NCI-H2029 treated with DMSO at 0.1 percent for 48 hours (cell line): ENCODE data around the gene AOAH.

Experiments used
- DNase-seq: peaks from one replicate; lab custom pipeline; 2025; lab: John Stamatoyannopoulos, UW

The AOAH gene

DNA sequence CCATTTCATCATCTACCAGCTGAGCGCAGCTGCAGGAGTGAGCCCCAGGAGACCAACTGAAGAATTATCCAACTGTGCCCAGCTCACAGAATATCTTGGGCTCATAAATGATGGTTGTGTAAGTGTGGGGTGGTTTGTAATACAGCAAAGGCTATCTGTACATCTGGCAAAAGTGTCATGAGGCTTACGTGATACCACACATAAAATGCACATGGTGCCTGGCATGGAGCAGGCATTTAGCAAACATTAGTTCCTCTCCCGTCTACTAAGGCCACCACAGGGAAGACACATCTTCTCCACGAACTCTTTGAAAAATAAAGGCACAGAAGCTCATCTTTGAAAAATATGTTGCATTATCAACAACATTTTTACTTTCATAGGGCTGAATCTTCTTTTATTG, 32.3 kb downstream of the AOAH start:
- DNase-seq: no peak

DNA sequence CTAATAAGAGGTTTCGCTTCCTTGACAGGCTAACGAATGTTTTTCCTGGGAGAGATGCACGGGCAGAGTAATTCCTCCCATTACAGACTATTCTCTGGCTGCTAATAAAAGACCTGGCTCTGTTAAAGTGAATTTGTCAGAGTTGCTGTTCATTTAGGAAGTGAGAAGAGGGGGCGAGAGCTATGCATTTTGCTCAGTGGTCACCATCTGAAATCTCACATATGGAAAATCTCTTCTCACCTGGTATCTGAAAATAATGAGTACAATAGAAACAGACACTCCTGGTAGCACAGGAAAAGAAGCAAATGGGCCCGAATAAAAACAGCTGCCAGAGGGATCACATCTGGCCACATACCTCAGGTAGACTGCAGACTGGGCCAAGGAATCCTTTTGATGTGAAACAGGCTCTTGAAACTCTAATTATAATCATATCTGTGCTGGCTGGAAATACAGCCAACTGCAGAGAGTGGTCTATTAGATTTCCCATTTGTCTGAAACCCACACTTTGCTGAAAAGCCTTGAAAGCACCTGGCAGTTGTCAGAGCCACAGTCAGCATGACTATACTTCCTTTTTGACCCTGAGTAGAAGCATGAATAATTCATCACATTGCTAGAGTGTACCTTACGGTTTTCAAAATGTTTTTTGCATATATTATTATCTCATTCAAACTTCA, 33.6 kb downstream of the AOAH start:
- DNase-seq: no peak

DNA sequence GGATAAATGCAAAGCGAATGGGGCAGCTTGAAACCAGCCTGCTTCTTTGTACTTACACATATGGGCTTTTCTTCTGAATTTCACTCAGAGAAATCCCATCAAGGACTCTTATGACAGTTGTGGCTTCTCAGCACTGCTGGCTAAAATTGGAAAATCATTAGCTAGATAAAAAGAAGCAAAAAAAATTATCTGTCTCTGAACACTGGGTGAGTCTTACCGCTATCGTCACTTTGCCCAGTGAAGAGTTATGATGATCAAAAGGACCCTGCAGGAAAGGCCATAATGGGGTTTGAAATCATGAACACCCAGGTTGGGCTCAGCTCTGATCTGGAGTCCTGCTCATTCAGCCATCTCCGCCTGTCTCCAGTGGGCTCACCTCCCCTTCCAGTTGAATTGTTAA, 34.3 kb downstream of the AOAH start:
- DNase-seq: no peak

DNA sequence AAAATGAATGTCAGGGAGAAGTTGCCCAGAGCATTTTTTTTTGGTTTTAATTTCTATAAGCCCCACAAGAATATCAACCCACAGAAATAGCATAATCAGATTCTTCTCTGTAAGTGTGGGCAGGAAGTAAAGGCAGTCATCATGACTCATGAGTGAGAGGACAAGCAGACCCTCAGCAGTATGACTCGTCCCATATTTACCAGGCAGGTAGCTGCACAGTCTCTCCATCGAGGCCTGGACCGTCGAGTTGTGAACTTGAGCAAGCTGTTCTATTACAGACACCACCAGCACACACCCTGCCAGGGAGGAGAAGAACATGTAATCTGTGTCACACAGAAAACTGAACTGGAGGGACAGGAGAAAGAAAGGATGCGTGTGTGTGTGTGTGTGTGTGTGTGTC, 37.8 kb downstream of the AOAH start:
- DNase-seq: no peak

DNA sequence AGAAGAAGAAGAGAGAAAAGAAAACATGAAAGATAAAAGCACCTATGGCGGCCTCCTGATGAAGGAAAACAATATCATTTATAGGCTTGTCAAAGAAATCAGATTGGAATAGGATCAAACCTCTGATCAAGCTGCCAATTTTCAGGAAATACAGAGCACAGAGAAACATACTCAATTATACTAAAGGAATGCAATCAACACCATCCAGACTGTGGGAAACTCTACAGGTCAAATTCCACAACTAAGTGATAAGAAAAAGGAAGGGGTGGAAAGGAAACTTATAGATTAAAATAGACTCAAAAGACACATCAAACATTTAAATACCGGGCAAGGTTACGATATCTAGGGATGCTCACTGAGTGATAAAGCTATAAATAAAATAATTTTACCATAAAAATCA, 39.3 kb downstream of the AOAH start:
- no peak for DNase-seq

DNA sequence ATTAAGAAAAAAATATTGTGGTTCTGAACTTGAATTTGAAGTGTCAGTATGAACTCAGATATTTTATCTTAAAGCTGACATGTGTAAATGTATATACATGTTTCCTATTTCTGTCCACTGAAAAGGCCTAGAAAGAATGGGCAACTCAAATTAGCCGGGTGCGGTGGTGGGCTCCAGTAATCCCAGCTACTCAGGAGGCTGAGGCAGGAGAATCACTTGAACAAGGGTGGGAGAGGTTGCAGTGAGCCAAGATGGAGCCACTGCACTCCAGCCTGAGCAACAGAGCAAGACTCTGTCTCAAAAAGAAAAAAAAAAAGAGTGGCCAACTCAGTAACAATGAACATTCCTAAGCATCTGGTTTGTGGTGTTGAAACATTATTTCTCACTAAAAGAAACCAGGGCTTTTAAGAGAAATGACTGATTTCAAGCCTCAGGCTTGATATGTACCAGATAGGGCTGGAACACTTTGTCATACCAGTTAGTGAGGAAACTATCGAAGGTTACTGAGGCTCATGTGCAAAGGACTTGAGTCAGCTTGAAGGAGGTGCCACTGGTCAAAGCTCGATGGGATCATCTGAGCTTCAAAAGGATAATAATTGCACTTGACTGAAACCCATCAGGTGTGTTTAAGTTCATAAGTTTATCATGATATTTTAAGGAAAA, 40.5 kb downstream of the AOAH start:
- DNase-seq: no peak

DNA sequence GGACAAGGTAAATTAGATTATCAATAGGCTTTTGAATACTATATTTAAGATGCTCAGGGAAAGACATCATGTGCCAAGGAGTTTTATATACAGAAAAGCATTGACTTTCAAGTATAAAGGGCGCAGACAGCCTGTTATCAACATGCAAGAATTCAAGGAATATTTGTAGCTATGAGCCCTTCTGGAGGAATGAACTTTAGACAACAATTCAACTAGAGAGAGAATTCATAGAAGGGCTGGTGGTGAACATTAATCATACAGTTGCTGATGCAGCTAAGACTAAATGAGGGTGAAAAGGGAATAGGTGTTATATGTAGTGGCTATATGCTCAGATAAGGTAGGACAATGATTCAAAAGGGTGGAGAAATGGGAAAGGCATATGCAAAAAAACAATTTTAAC, 41.2 kb downstream of the AOAH start:
- no peak for DNase-seq

DNA sequence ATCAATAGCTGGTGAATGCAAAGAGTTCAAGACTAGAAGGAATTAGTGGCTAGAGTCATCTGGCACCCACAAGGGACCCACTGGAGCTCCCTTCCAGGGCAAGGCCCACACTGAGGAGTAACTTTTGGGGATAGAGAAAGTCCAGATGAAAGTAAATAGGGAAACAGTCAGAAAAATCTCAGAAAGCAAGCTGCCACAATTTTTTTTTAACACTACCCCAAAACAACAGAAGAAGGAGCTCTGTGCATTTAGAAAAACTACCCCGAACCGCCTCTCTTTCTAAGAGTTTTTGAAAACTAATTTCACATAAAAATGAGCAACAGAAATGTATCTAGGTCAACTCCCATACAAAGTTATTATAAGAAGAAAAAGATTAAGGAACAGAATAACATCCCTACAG, 42.2 kb downstream of the AOAH start:
- no peak for DNase-seq

DNA sequence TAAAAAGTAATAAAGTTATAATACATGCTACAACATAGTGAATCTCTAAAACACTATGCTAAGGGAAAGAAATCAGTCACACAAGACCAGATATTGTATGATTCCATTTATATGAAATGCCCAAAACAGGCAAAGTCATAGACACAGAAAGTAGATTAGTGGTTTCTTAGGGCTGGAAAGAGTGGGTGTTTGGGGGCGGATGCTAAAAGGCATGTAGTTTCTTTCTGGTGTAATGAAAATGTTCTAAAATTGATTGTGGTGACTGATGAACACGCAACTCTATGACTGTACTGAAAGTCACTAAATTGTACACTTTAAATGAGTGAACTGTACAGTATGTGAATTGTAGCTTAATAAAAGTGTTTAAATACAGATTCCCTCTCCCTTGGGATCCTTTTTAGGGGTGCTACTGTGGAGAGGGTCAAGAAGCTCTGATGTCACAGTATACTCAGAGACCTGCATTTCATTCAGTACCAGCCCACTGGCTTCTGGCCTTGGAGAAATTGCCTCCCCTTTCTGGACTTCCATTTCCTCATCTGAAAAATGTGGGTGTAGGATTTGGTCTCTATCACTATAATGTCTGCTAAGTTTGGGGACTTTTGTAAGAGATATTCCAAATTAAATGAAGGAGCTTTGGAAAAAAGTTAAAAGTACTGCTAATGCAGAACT, 46.4 kb downstream of the AOAH start:
- no peak for DNase-seq

DNA sequence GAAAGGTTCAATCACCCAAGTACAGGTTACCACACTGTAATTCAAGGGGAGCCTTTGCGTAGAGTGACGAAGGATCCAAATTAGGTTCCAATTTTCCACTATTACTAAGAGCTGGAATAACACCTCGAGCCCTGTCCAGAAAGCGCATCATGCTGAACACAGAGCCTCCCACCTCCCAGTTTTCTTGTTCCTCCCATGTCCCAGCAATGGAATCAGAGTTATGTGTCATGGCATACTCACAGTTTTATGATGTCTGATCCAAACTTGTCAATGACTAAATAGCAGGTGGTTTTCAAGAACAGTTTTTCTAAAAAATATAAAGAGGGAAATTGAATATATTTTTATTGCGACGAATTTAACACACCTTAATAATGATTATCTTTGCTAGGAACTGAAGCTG, 50.6 kb downstream of the AOAH start:
- no peak for DNase-seq

DNA sequence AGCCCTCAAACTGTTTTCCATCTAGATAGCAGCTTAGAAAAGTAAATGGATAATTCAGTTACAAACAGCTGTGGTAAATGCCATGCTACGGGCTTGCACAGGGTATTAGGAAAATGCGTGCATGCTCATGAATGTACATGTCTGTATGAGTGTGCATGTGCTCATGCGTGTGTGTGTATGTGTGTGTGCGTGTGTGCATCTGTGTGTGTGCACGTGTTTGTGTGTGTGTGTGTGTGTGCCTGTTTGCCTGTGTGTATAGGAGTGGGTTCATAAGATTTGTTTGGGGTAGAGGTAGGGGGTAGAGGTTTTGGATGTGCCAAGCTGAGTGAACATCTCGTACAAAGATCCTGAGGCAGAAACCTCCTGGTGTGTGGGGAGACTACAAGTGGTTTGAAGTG, 52.9 kb downstream of the AOAH start:
- no peak for DNase-seq

DNA sequence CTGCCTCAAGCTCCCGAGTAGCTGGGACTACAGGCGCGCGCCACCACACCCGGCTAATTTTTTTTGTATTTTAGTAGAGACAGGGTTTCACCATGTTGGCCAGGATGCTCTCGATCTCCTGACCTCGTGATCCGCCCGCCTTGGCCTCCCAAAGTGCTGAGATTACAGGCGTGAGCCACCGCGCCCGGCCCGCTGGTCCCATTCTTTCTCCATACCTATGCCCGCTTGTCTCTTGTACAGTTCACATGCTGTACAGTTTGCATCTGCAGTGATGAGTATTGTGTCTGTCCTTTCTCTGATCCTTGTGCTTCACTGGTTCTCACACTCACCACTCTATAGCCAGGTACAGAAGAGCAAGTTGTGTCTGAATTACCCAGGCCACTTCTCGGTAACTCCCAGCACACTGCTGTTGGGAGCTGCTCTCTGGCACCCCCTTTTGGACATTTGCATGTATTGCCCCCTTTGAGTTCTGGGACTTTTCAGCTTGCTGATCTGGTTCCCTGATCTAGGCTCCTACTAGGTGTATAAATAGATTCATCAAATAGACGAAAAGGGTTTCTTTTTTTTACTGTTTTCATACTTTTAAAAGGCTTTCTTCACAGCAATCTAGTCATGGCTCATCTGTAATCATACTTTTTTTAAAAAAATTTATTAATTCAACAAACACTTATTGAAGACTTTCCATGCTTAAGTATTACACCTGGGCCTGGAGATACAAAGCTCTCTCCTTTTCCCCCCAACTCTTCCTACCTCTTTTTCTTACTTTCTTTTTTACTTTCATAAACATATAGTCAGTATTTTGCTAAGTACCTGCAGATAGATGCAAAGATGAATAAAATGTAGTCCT, 53.5 kb downstream of the AOAH start:
- DNase-seq: peak; percentile 55

DNA sequence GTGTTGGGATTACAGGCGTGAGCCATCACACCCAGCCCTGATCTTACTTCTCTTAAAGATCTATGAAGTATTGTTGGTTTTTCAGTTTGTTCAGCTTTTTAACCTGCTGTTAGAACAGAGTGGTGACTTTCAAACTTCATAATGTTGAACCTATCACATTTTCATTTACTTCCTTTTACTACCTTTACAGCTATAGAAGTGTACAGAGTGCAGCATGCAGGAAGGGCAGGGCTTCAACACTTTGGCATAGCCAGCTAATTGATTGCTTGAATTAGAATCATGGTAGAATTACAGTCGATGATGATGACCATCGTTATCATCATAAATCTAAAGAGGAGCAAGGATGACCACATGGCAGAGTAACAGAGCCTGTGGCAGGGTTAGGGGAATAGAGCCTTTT, 55.5 kb downstream of the AOAH start:
- DNase-seq: no peak

DNA sequence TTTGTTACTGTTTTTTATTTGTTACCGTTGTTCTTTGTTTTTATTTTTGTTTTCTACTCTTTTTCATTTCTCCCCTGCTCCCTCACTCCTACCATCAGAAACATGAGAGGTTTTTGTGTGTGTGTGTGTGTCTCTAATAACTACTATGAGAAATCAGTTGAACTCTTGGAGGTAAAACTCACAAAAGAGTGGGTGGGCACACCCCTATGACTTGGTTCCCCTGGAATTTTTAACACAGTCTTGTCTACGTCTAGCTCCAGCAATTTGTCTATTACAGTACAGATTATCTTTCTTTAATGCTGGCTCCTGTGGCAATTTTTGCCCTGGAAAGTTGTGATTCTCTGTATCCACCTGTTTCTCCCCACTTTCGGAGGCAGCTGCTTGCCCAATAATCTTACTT, 56.2 kb downstream of the AOAH start:
- no peak for DNase-seq

DNA sequence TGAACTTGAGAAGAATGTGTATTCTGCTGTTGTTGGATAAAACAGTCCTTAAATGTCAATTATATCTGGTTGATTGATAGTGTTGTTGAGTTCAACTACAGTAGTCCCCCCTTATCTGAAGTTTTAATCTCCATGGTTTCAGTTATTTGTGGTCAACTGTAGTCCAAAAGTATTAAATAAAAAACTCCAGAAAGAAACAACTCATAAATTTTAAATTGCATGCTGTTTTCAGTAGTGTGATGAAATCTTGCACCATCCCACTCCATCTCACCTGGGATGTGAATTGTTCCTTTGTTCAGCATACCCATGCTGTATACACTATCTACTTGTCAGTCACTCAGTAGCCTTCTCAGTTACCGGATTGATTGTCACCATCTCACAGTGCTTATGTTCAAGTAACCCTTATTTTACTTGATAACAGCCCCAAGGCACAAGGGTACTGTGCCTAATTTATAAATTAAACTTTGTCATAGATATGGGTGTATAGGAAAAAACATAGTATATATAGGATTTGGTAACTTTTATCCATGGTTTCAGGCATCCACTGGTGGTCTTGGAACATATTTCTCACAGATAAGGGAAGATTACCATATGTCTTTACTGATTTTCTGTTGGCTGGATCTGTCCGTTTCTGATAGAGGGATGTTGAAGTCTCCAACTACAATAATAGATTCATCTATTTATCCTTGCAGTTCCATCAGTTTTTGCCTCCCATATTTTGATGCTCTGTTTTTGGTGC, 57.1 kb downstream of the AOAH start:
- DNase-seq: no peak

DNA sequence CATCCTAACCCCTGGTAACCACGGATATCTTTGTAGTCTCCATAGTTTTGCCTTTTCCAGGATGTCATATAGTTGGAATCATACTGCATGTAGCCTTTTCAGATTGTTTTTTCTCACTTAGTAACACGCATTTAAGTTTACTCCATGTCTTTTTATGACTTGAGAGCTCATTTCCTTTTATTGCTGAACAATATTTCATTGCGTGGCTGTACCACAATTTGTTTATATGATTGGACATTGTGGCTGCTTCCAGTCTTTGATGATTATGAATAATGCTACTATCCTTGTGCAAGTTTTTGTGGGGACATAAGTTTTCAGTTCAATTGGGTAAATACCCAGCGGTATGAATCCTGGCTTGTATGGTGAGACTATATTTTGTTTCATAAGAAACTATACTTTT, 60.8 kb downstream of the AOAH start:
- no peak for DNase-seq

DNA sequence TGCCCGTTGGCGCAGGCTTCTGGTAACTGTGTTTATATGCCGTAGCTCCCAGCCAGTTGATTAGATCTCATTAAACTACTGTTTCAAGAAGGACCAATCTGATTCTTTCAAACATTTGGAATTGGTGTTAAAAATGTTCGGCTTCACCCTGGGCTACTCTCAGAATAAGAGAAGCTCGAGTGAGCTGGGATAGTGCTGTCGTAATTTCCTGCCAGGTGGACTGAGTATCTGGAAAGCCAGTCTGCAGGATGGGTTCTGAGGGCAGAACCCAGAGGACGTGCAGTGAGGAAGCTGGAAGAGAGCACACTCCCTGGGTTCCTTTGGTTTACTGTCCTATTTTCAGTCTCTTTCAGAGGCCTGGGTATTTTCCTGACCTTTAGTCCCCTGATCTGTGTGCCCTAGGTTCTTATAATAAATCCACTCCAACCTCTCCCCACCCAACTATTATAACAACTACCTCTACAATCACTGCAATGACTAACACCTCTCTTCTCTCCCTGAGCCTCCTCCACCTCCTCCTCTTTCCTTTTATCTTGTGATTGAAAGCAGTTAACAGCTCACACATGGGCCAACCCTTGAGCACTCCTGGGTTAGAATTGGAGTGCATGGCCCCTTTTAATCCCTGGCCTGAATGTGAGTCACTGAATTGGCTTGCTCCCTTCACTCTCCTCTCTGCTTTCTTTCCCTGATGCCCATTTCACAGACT, 63.0 kb downstream of the AOAH start:
- no peak for DNase-seq

DNA sequence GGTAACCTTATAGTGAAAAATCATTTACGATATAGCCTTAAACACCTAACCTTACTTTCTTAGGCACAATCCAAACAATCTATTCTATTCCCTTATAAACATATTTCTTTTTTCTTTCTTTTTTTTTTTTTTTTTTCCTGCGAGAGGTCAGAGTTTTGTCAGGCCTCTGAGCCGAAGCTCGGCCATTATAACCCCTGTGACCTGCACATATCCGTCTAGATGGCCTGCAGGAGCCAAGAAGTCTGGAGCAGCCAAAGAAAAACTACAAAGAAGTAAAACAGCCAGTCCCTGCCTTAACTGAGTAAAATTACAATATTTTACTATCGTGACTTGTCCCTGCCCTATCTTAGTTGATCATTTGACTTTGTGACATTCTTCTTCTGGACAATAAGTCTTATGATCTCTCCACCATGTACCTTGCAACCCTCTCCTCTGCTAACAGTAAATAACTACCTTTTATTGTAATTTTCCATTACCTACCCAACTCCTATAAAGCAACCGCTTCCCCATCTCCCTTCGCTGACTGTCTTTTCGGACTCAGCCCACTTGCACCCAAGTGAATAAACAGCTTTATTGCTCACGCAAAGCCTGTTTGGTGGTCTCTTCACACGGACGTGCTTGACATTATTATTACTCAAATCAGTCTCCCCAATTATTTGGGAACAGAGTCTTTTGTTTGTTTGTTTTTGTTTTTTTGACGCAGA, 64.5 kb downstream of the AOAH start:
- no peak for DNase-seq

DNA sequence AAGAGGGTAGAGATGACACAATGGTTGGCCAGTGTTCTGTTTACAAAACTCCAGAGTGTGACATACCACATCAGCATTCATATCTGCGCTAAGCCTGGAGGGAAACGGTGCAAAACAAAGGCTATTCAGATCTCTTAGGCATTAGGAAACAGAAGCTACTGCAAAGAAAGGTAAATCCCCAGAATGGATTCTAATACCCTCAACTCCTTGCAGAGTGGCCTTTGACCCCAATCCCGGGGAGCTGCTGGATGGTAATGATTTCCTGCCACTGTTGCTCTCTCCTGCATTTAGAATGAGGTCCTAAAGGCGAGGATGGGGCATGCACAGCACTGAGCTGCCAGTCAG, 65.2 kb downstream of the AOAH start:
- peak; percentile 77 for DNase-seq

DNA sequence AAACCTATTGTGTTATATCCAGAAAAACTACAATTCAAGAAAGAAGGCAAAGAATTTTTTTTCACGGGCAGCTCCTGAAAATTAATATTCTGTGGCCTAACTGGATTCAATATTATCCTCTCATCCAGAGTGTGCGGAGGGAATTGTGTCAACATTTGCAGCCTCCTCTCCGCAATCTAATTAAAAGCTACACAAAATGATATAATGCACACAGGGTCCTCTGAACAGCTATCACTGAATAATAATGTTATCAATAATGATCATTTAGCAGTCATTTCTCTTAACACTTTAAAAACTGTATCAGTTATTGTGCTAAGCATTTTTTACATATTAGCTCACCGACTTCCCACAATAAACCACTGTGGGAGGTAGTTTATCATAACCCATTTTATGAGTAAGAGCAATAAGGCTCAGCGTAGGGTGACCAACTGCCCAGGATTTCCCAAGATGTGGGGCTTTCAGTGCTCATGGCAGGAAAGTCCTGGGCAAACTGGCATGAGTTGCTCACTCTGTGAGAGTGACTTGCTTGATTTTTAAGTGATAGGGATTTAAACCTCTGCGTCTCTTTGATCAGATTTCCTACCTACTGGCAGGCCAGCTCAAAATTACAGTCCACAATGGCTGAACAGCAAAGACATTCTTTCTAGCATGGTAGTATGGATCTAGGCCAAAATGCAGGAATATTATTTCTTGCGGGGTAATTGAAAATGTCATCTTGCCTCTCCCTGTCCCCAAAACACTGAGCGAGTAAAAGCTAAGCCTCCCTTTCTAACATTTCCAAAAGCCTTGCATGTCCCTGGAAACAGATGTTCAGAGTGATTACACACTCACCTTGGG, 65.7 kb downstream of the AOAH start:
- DNase-seq: no peak
